ENCODE measurements around the gene BICDL2.

GRCh38 chr16:2990891-2991290 is 45.9 kb downstream of the BICDL2 start:
- TF ChIP-seq, protein P1, sequence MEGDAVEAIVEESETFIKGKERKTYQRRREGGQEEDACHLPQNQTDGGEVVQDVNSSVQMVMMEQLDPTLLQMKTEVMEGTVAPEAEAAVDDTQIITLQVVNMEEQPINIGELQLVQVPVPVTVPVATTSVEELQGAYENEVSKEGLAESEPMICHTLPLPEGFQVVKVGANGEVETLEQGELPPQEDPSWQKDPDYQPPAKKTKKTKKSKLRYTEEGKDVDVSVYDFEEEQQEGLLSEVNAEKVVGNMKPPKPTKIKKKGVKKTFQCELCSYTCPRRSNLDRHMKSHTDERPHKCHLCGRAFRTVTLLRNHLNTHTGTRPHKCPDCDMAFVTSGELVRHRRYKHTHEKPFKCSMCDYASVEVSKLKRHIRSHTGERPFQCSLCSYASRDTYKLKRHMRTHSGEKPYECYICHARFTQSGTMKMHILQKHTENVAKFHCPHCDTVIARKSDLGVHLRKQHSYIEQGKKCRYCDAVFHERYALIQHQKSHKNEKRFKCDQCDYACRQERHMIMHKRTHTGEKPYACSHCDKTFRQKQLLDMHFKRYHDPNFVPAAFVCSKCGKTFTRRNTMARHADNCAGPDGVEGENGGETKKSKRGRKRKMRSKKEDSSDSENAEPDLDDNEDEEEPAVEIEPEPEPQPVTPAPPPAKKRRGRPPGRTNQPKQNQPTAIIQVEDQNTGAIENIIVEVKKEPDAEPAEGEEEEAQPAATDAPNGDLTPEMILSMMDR (conservative IDR thresholded peaks at IDR 0.05; ENCODE audit: low read depth, low read length) = no peak
- TF ChIP-seq POLR2A (IDR thresholded peaks at IDR 0.05; ENCODE audit: low read depth, low read length) = no peak
- no peak for TF ChIP-seq MAZ (IDR thresholded peaks at IDR 0.05; ENCODE audit: borderline replicate concordance, low read depth, low read length)
- TF ChIP-seq CEBPB (IDR thresholded peaks at IDR 0.05; ENCODE audit: low read depth, low read length) = no peak
- TF ChIP-seq USF2 (IDR thresholded peaks at IDR 0.05; ENCODE audit: low read depth, low read length) = no peak
- TF ChIP-seq CHD1 (IDR thresholded peaks at IDR 0.05; ENCODE audit: low read depth, low read length) = no peak

Measured in IMR-90 (cell line).